Neural progenitor cell (in vitro differentiated cells): ENCODE data around the gene OPRL1.

Experiments used
- EZH2 ChIP-seq: fragments of 200-600 bp; sonication (generic); IDR thresholded peaks from 2 replicates; pipeline ENCODE4 v1.6.1; 2017; ENCODE audit warnings: antibody characterized with exemption, mild to moderate bottlenecking, moderate library complexity
- EZH2phosphoT487 ChIP-seq: fragments of 200-600 bp; sonication (generic); IDR thresholded peaks from 2 replicates; pipeline ENCODE4 v1.6.1; 2017; ENCODE audit warnings: antibody characterized with exemption
- TF ChIP-seq, protein P1 (sequence below): fragments of 200-600 bp; sonication (generic); IDR thresholded peaks from 2 replicates; pipeline ENCODE4 v1.5.1; 2017; ENCODE audit warnings: antibody characterized with exemption, mild to moderate bottlenecking

DNA sequence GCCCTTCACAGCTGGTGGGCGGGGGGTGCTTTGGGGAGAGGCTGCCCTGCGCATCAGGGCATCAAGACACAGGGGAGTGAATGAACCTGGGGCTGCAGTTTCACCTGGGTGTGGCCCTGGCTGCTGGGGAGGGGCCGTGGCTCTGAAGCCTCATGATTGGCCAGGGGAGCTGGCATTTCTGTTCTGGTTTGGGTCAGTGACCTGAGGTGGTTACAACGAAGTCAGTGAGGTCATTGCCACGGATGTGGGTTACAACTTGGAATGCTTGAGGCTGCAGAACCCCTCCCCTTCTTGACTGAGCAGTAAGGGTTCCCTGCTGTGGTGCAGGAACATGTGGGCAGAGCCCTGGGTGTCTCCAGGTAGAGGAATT lies 13.9 kb upstream of the OPRL1 start:
- TF ChIP-seq EZH2 (no peak), EZH2phosphoT487 (no peak)
- TF ChIP-seq, protein P1, sequence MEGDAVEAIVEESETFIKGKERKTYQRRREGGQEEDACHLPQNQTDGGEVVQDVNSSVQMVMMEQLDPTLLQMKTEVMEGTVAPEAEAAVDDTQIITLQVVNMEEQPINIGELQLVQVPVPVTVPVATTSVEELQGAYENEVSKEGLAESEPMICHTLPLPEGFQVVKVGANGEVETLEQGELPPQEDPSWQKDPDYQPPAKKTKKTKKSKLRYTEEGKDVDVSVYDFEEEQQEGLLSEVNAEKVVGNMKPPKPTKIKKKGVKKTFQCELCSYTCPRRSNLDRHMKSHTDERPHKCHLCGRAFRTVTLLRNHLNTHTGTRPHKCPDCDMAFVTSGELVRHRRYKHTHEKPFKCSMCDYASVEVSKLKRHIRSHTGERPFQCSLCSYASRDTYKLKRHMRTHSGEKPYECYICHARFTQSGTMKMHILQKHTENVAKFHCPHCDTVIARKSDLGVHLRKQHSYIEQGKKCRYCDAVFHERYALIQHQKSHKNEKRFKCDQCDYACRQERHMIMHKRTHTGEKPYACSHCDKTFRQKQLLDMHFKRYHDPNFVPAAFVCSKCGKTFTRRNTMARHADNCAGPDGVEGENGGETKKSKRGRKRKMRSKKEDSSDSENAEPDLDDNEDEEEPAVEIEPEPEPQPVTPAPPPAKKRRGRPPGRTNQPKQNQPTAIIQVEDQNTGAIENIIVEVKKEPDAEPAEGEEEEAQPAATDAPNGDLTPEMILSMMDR: no peak
